GM21360 (cell line): ENCODE measurements around the gene SLC22A23.

Experiments
- ATAC-seq: cut with Tn5 transposase; IDR thresholded peaks from one replicate; pipeline ENCODE4 v1.9.1; 2021; ENCODE audit warnings: mild to moderate bottlenecking, moderate library complexity; ENCODE audit not compliant: unreplicated experiment

Gene SLC22A23

DNA sequence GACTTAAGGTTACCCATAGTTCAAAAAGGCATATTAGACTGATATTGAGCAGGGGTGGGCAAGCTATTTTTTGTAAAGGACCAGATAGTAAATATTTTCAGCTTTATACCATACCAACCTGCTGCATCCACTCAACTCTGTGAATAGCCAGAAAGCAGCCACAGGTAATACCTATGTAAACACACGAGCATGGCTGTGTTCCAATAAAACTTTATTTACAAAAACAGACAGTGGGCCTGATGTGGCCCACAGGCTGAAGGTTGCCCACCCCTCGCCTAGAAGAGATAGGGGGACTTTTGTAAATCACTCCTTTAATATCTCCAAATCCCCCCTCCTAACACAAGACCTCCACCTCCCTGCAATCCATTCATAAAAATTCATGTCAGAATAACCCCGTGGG is 133.7 kb downstream of the SLC22A23 start:
- ATAC-seq = no peak

DNA sequence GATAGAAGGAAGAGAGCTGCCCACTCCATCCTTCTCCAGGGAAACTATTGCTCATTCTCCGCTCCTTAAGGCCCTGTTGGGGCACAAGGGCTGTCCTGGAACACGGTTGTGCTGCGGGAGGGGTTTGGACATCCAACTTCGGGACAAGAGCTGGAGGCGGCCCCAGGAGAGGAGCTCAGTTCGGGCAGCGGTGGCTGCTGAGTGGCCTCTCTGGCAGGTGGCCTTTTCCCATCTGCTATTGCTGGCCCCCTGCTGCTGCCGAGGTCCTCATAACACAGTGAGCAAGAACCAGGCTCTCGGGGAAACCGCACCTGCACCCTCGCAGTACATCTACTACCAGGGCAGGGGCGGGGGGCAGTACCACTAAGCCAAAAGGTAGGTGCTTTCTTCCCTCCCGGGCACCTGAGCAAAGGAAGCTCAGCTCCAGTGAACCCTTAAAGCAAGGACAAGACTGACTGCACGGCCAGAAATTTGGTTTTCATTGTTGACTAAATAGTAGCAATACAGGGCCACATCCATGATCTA is 134.4 kb downstream of the SLC22A23 start:
- ATAC-seq = no peak

DNA sequence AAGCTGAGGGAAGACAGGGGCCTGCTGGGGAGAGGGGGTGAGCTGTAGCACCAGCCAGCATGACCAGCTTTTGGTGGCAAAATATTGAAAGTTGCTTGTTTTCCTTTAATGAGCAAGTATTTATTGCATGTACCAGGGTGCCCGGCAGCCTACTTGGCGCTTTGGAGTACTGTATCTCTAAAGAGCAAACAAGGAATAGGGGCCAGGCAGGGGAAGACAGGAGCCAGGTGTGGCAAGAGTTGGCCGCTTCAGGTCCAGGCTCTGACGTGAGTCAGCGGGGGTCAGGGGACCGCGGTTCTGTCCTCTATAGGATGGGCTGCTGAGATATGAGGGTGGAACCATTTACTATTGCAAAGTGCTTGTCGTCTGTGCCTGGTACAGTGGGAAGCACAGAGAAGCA is 135.0 kb downstream of the SLC22A23 start:
- ATAC-seq = no peak

DNA sequence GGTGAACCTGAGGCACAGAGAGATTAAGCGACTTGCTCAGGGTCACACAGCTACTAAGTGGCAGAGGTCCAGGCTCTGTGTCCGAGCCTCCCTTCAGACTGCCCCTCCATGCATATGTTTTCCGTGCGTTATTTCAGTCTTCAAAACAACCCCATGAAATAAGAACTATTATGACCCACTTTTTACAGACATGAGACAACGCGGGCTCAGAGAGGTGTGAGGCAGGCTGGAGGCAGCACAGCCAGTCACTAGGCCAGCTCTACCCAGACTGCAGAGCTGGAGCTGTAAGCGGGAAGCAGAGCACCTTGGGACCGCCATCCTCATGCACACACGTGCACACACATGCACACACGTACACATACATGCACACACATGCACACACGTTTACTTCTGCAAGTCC is 135.8 kb downstream of the SLC22A23 start:
- ATAC-seq = no peak

DNA sequence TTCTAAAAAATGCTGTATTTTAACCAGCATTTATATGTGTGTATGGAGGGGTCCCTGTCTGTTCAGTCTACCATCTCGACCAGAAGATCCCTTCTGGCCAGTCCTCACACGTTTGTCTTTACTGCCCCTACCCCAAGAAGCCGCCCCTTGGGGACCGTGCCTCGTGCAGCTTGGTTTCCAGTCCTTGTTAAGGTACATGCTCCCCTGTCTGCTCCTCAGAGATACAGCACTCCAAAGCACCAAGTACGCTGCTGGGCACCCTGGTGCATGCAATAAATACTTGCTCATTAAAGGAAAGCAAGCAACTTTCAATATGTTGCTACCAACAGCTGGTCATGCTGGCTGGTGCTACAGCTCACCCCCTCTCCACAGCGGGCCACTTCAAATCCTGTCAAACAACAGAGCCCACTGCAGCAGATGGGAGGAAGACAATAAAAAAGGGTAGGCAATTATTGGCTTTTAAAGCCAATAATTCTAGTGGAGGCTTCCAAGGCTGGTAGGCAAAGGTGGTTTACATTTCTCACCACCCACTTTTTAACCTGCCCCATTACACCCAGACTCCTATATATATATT is 136.5 kb downstream of the SLC22A23 start:
- no peak for ATAC-seq

DNA sequence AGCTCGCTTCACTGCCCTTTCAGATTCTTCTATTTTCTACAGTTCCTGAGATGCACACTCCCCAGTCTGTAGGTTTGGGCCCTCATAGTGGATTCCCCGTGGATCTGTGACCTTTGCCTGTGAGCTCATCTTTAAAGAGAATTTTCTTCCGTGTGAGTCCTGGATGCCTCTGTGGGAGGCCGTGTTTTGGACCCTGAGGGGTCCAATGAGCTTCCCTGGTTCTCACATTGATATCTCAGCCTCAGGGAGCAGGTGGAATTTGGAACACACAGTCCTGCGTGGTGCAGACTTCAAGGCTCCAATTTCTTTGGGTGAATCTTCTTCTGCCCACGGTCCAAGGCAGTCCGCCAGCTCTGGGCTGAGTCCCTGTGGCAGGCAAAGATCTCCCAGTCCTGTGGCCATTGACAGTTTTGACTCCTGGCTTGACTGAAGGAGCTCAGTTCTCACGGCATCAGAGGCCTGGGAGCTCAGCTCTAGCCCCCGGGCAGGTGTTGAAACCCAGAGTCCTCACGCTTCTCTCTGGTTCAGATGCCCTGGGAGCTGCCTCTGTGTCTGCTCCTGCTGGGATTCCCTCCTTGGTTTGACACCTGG is 137.1 kb downstream of the SLC22A23 start:
- no peak for ATAC-seq

DNA sequence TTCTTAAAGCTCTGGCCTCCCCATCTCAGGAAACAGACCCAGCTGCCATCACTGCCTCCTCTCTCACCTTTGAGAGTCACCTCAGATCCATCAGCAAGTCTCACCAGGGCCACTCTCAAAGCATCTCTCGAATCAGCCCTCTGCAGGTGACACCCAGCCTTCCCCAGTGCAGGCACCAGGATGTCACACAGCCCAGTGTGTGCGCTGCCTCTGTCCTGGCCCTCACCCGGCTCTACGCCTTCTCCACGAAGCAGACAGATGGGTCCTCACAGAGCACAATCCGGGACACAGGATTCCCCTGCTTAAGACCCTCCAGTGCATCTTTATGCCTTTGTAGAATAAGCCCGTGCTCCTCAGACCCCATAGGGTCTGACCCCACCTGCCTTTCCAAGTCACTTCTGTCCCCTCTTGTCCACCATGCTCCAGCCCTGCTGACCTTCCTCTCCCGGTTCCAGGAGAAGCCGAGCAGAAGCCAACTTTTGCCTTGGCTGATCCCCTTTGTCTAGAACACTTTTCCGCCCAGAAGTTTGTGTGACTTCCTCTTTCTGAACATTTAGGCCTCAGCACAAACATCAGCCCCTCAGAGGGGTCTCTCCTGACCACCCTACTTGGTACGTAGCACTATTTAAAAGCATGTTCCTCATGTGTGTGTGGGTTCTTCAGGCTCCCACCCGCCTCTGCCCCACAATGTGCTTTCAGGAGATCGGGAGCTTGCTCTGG is 137.9 kb downstream of the SLC22A23 start:
- no peak for ATAC-seq

DNA sequence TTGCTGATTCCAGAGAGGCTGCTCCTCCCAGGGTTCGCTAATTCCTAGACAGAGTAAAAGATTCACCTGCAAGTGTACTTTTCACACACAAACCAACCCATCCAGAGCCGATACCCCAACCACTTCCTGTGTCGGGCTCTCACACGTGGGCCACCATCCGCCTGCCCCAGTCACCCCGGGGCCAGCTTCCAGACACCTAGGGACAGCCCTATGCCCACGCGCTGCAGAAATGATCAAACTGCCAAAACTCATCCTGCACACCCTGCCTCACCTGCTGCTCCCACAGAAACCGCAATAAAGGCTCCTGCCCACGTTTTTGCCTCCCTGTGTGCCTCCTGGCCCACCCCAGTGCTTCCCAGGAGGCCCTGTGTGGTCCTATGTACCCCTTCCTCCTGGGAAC is 138.6 kb downstream of the SLC22A23 start:
- no peak for ATAC-seq

DNA sequence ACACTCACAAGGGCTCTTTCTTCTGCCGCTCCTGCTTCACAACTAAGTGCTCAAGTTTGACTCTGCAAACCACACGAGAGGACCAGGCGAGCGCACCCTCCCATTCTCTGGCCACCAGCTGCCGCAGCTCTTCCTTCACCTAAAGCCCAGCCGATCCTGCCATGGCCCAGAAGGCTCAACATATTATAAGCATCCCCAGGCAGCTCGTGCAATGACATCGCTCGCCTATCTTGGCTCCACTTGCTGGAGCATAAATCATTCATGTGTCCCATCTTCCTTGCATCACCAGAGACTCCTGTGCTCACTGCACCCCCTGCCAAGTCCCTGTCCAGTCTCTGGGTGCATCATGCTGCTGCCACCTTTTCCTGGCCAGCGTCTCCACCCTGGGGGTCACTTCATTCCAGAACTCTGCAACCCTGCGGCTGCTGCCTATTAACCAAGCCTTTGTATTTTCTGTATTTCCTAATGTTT is 139.1 kb downstream of the SLC22A23 start:
- ATAC-seq = no peak

DNA sequence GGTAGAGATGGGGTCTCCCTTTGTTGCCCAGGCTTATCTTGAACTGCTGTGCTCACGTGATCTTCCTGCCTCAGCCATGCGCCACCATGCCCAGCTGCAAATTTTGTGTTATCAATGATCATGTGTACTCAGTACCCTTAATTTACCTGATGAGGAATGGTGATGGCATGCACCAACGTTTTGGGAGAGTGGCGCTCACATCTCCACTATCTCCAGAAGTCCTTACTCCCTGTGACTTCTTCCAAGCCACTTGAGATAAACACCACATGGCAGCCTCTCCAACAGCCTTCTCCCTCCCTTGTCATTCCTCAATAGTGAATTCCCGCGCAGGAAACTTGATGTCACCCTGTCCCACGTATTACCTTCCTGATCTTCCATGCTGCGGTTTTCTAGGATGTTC is 140.0 kb downstream of the SLC22A23 start:
- no peak for ATAC-seq

DNA sequence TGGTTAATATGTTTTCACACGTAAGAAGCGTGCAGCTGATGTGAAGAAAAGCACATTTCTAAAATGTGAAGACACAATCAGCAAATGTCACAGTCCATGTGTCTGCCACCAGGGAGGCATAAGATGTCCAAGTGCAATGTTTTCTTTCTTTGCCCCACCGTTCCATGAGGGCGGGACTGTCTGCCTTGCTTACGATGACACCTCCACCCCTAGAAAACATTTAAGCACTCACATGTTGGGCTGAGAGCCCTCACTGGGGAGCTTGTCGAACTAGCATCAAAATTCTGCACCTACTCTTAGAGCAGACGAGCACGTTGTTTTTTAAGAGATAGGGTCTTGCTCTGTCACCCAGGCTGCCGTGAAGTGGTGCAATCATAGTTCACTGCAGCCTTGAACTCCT is 140.5 kb downstream of the SLC22A23 start:
- no peak for ATAC-seq

DNA sequence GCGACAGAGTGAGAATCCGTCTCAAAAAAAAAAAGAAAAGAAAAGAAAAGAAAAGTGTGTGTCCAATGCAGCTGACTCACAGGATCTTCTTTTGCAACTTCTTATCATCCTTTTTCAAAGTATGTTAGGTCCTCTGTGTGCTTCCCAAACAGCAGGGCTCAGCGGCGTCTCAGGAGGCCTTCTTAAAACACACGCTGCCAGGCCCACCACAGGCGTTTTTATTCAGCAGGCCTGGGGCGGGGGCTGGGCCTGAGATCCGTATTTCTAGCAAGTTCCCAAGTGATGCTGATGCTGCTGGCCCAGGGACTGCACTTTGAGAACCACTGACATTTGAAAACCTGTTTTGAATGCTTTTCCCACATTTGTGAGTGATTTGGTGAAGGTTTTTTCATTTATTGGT is 141.0 kb downstream of the SLC22A23 start:
- ATAC-seq = no peak

DNA sequence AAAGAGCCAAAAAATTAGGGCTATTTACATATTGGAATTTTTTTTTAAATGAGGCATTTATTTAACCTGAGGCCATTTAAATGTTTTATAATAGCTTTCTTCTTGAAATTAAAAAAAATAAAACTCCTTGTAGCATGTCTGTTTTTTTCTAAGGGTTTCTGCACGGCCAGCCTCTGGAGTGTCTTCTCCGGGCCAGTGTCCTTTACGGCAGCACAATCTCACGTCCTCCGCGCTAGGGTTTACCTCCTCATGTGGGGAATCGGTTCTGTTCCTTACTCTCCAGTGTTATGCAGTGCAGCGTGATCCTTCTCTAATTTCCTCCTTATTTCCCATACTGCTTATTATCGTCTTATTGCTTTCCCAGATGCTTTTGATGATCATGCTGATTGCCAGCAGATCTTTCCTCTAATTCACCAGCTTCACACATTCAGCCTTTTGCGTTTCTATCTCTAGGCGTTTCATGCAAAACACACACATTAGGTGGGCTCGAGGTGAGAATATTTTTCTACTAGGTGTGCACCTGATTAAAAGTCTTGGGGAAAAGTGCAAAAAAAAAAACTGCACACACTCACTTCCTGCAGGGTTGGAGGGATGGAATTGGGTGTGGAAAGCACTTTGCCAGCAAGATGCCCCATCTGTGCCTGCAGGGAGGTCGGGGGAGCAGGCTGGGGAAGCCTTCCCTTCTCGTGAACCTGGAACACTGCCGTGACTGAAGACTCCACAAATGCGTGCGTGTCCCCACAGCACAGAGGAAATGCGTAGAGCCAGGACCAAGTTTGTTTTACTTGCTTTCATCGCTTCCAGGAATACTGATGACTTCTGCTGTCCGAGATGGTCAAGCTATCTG is 142.0 kb downstream of the SLC22A23 start:
- no peak for ATAC-seq

DNA sequence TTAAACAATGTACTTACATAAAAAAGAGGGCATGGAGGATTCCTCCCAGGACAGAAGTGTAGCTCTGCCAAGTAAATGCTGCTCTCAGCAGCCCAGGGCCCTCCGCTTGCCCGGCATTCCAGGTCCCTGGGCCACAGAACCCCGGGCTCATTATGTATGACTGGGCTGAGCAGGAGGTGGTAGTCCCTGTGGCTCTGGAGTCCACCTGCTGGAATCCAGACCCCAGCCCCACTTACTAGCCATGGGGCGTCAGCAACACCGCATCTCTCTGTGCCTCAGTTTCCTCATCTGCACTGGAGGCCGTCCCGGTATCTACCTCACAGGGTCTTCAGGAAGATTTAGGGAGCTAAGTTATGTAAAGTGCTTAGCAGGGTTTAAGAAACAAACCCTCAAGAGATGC is 142.7 kb downstream of the SLC22A23 start:
- ATAC-seq = no peak

DNA sequence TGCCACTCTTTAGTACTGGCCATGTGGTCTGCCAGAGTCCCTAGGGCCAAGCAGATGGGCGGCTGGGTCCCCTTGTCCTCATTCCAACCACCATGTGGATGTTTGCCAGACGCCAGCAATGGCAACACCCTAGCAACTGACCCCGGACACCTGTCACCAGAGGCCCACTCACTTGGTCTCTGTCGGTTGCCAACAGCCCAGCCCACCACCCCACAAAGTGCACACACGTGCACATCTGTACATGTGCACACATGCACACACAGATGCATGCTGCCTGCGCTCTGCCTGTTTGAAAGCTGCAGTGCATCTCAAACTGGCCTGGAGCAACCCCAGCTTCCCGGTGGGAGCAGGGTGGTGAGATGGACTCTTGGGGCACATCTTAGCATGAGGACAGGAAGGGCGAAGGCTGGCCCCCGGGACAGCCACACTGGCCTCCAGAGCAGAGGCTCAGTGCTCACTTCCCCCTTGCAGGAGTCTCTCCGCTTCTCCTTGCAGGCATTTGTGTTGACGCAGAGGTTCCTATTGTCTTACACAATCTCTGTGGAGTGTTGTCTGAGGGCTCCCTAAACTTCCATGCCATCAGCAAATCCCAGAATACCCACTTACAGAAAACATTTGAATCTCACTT is 144.1 kb downstream of the SLC22A23 start:
- ATAC-seq = no peak

DNA sequence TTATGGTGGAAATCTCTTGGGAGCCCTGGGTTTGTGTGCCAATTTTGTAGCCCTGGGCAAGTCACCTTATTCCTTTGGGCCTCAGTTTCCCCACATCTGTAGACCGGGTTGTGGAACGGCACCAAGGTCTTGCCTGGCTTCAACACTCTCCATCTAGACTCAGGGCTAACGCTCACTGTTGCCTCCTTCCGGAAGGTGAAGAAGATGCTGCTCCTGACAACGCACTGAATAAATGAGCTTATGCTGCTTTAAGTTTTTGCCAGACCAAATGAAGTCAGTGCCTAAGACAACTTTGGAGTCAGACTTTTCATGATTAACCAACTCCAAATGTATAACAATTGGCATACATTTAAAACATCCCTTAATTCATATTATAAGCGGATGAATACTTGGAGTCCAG is 145.0 kb downstream of the SLC22A23 start:
- ATAC-seq = no peak

DNA sequence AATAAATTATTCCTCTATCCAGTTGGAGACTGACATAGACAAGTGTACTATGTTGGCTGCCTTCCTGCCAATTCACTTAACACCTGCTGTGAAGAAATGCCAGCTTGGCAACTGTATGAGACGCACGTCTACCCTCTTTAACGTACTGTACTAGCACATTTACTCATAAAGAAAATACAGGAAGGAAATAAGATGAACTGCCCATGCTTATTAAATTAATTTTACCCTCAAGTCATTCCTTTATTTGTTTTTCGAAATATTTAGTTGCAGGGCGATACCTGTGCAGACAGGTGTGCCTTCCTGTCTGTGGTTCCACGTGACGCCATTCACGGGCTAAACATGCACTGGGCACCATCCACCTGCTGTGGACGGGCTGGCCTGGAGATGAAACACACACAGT is 146.1 kb downstream of the SLC22A23 start:
- ATAC-seq = no peak

DNA sequence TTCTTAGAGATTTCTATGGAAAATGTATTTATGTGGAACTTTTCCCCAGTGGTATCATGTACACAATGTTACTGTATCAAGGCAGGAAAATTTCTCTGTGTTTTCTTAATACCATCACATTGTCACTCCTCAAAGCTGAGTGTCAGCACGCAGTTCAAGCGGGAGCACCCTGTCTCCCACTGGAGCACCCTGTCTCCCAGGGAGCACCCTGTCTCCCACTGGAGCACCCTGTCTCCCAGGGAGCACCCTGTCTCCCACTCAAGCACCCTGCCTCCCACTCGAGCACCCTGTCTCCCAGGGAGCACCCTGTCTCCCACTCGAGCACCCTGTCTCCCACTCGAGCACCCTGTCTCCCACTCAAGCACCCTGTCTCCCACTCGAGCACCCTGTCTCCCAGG is 146.8 kb downstream of the SLC22A23 start:
- ATAC-seq = no peak

DNA sequence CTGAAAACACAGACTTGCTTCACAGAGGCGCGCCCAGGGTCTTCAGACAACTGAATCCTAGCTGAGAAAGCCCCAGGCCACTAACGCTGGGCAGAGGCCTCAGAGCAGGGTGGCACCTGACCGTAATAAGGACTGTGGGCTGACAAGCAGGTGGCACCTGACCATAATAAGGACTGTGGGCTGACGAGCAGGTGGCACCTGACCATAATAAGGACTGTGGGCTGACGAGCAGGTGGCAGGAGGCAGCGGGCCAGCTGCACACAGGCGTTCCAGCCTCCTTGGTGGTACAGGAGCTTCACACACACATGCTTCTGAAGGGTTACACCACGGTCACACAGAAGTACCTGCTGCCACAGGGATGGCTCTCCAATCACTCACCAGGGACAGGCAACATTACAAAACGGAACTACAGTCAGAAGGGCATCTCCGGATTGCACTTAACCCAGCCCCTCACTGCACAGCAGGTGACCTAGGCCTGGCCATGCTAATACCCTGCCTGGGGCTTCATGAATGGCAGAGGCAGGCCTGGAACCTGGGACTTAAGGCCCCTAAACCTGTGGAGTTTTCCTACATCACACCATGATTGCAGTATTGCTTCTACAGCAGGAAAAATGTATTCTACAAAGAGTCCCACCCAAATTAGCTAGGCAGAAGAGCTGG is 147.3 kb downstream of the SLC22A23 start:
- no peak for ATAC-seq

DNA sequence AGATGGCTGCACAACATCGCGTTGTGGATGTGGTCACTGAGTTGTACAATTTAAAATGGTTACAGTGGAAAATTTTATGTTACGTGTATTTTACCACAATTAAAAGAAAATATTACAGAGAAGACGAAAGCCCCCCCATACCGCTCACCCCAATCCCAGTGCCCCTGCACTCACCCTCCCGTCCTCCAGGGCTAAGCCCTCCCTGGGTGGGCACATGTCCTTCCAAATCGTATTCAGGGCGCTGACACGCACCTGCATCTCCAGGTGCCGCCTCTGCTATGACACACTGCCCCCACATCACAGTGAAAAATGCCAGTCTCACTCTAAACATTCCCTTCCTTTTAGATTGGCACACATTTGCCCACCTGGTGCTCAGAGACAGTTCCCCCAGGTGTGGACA is 148.7 kb downstream of the SLC22A23 start:
- ATAC-seq = no peak
